Aorta (tissue), 5 donors: ENCODE data around the gene NEGR1. TPM values are rescaled to one million over a fixed set of nuclear protein-coding genes. Genes with fewer than 3 reads are reported as not detected.

Source experiments
- ATAC-seq: fragments of 200-7000 bp; cut with Tn5 transposase; one replicate; pipeline ENCODE4 v1.9.1; 2022; ENCODE audit warnings: moderate library complexity; ENCODE audit not compliant: low FRiP score
- DNase-seq, 2 donors: peaks; one replicate each; pipeline ENCODE4 v3.0.0-alpha.2; 2020
- H3K27ac ChIP-seq, 2 donors: one replicate each; pipeline ENCODE4 v1.5.1; 2013; ENCODE audit warnings: low read length in 2 of 2, mild to moderate bottlenecking in 2 of 2, moderate library complexity in 2 of 2, control low read depth in 1 of 2, inconsistent platforms in 1 of 2, low read depth in 1 of 2
- H3K27me3 ChIP-seq, 2 donors: one replicate each; pipeline ENCODE4 v1.6.1; 2013; ENCODE audit warnings: control low read depth in 1 of 2, low read length in 1 of 2, mild to moderate bottlenecking in 1 of 2, moderate library complexity in 1 of 2; ENCODE audit not compliant: insufficient read depth in 2 of 2, control insufficient read depth in 1 of 2
- H3K36me3 ChIP-seq, 2 donors: one replicate each; pipeline ENCODE4 v1.6.1; 2013; ENCODE audit warnings: control low read depth in 1 of 2, low read length in 1 of 2, mild to moderate bottlenecking in 1 of 2; ENCODE audit not compliant: insufficient read depth in 2 of 2, control insufficient read depth in 1 of 2
- H3K4me1 ChIP-seq, 2 donors: one replicate each; pipeline ENCODE4 v1.6.1; 2013; ENCODE audit warnings: low read length in 2 of 2, control low read depth in 1 of 2, mild to moderate bottlenecking in 1 of 2, moderate library complexity in 1 of 2; ENCODE audit not compliant: insufficient read depth in 2 of 2, control insufficient read depth in 1 of 2
- H3K4me3 ChIP-seq, 2 donors: one replicate each; pipeline ENCODE4 v1.5.1; 2013; ENCODE audit warnings: low read length in 2 of 2, control low read depth in 1 of 2, mild to moderate bottlenecking in 1 of 2
- H3K9me3 ChIP-seq: one replicate; pipeline ENCODE4 v1.6.1; 2013; ENCODE audit warnings: mild to moderate bottlenecking, low read length; ENCODE audit not compliant: control insufficient read depth
- WGBS, 2 donors: extraction: QIAGEN DNeasy Blood & Tissue Kit; methylation state at CpG; one replicate each; pipeline ENCODE4 v1.1.7; 2013; 5-methylcytosine and 5-hydroxymethylcytosine counted together
- intact Hi-C, 2 donors: fragments of 100-400 bp; cut with DNase I; formaldehyde crosslinking; loops; one replicate each; pipeline versions ENCODE4 v1.14.2 to v1.15.0; 2022
- polyA plus RNA-seq, 2 donors: library from polyadenylated mRNA; stranded (reverse); fragments of 200-250 nt; gene quantifications; one replicate each; pipeline ENCODE4 v1.2.3, GENCODE V29; 2013
- total RNA-seq, 2 donors: library from RNA; stranded (reverse); fragmentation: NEBNext Ultra II Directional; extraction: Animal tissue kit (Norgen Biotek cat#: 25700); gene quantifications; one replicate each; pipeline ENCODE4 v1.2.1, GENCODE V29; 2021
- donor health status: healthy with polysubstance abuse.
- donor health status: Bipolar disorder and iron deficiency.
- donor health status: DM: no; HTN: no; CAD: no.
- donor health status: DM: no; HTN: no; CAD: no.
- donor health status: DM: yes; HTN: yes; CAD: no.

Gene NEGR1
- total and polyA plus RNA-seq, 4 donors, result 3.5 to 50.3 (median 18.4) TPM

DNA sequence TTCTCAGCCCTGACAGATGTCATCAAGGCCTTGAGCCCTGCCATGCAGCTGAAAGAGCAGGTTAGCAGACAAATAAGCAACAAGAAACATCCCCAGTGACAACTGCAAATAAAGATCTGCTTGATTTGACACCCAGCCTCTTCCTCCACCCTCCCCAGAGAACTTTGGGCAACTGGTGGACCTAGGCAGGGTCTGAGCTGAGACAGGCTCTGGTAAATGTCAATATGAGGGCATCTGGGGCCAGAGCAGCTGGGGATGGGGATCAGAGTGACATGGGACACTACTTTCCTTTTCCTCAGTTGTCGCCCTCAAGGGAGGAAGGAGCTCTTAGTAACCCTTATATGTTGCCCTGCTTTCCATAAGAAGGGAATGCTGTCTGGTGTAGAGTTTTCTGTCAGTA is 544.1 kb downstream of the NEGR1 start:
- intact Hi-C loops, result no loop called here
- Histone ChIP-seq H3K9me3 (no peaks in the 10 kb centered on the region), H3K36me3 (no peaks in the 10 kb centered on the region), H3K27me3 (no peaks in the 10 kb centered on the region), H3K4me1 (peaks cover 0 to 1% of the 10 kb centered on the region in 2 donors), H3K4me3 (no peak overlapping the region), H3K27ac (no peak overlapping the region)
- ATAC-seq, result no peak
- no peak for DNase-seq
- WGBS, 2 donors, result 100% methylated on average over 1 of the region's 1 CpG

DNA sequence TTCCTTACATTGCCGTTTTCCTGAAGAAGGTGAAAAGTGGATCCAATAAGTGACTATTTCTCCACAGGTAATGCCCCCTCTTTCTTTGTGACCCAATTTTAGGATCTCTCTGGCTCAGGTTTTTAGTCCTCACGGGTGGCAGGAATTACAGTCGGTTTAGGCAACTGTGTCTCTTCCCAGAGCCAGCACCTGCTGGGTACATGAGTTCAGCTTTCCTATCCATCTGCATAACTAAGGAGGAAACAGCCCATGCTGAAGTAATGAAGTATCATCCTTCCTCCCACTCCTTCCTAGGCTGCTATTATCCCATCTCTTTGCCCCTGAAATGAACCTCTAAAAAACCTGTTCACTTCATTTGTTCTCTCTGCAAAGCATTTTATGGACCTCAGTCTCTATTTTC is 544.6 kb downstream of the NEGR1 start:
- Histone ChIP-seq H3K4me1 (peaks cover 0 to 1% of the 10 kb centered on the region in 2 donors), H3K27me3 (no peaks in the 10 kb centered on the region), H3K27ac (no peak overlapping the region), H3K36me3 (no peaks in the 10 kb centered on the region), H3K4me3 (no peak overlapping the region), H3K9me3 (no peaks in the 10 kb centered on the region)
- intact Hi-C loops, result no loop called here
- ATAC-seq, result no peak
- no peak for DNase-seq
- 72 to 76% methylated on average over 3 of the region's 3 CpGs for WGBS, 2 donors

GRCh38 chr1:71733121-71733520 is 549.2 kb downstream of the NEGR1 start:
- Histone ChIP-seq H3K27ac (no peak overlapping the region), H3K36me3 (no peaks in the 10 kb centered on the region), H3K4me1 (peaks cover 0 to 1% of the 10 kb centered on the region in 2 donors), H3K4me3 (no peak overlapping the region), H3K9me3 (no peaks in the 10 kb centered on the region), H3K27me3 (no peaks in the 10 kb centered on the region)
- DNase-seq (no peak), ATAC-seq (no peak)
- WGBS, 2 donors, result 20 to 26% methylated on average over 2 of the region's 2 CpGs
- intact Hi-C loops, result no loop called here

DNA sequence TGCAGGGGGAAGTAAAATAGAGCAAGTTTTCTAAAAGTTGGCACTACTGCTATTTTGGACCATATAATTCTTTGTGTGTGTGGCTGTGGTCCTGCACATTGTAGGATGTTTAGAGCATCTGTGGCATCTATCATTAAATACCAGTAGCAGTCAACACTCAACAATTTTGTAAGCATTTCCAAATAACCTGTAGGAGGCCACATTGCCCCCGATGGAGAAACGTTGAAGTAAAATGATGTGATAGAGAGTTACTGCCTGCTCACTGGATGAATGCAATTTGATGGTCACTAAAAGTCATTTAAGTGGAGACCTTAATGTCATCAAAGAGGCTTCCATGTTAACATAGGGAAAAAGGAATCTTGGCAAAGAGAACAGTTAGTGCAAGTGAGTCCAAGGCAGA is 560.8 kb downstream of the NEGR1 start:
- 66 to 71% methylated on average over 2 of the region's 2 CpGs for WGBS, 2 donors
- no peaks in the 10 kb centered on the region for H3K4me1 ChIP-seq
- intact Hi-C loops, result no loop called here
- no peak overlapping the region for H3K27ac ChIP-seq
- ATAC-seq, result no peak
- no peaks in the 10 kb centered on the region for H3K9me3 ChIP-seq
- H3K36me3 ChIP-seq, result no peaks in the 10 kb centered on the region
- no peak for DNase-seq
- H3K27me3 ChIP-seq, result no peaks in the 10 kb centered on the region
- H3K4me3 ChIP-seq, result no peak overlapping the region

DNA sequence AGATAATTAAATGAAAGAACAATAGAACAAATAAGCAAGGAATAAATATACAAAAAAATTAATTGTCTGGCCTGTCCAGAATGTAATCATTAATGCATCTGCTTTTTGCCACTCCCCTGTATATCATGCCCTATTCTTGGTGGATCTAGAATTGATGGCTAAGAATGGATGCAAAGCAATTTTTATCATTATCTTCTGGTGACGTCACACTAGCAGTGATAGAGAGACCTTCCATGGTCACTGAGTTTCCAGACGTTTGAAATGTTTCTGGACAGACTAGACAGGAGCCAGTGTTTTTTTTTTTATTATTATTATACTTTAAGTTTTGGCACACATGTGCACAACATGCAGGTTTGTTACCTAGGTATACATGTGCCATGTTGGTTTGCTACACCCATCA is 563.0 kb downstream of the NEGR1 start:
- Histone ChIP-seq H3K4me3 (no peak overlapping the region), H3K4me1 (no peaks in the 10 kb centered on the region), H3K36me3 (no peaks in the 10 kb centered on the region), H3K27me3 (no peaks in the 10 kb centered on the region), H3K9me3 (peaks cover 2% of the 10 kb centered on the region), H3K27ac (no peak overlapping the region)
- 26 to 49% methylated on average over 2 of the region's 2 CpGs for WGBS, 2 donors
- intact Hi-C loops, result no loop called here
- DNase-seq (no peak), ATAC-seq (no peak)

GRCh38 chr1:71717186-71717585 is 565.2 kb downstream of the NEGR1 start:
- Histone ChIP-seq H3K27ac (no peak overlapping the region), H3K9me3 (peaks cover 2% of the 10 kb centered on the region), H3K4me3 (no peak overlapping the region), H3K4me1 (no peaks in the 10 kb centered on the region), H3K27me3 (no peaks in the 10 kb centered on the region), H3K36me3 (no peaks in the 10 kb centered on the region)
- ATAC-seq, result no peak
- no peak for DNase-seq
- intact Hi-C loops, result no loop called here

- DNase-seq (no peak), ATAC-seq (no peak)
- no peaks in the 10 kb centered on the region for H3K36me3 ChIP-seq
- no peak overlapping the region for H3K4me3 ChIP-seq
- H3K27me3 ChIP-seq, result no peaks in the 10 kb centered on the region
- H3K27ac ChIP-seq, result no peak overlapping the region
- peaks cover 2% of the 10 kb centered on the region for H3K9me3 ChIP-seq
- H3K4me1 ChIP-seq, result no peaks in the 10 kb centered on the region
- intact Hi-C loops, result no loop called here
Observed at GRCh38 chr1:71711456-71711855, 570.9 kb downstream of the NEGR1 start.

DNA sequence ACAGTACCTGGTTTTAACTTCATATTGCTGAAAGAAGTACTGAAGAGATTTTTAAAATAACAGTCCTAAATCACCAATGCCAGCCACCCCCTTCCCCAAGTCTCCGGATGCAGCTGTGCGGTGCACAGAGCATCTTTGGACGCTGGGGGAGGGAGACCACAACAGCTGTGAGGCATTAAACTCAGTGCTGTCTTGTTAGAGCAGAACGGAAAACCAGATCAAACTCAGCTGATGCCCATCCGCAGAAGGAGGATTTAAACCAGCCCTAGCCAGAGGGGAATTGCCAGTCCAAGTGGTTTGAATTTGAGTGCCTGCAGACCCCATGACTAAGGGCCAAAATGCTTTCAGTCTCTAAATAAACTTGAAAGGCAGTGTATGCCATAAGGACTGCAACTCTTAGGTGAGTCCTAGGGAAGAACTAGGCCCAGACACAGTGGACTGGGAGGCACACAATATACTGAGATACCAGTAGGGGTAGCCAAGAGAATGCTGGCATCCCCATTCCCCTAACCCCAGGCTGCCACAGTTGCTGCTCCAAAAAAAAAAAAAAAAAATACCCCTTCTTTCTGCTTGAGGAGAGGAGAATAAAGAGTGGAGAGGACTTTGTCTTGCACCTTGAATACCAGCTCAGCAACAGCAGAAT is 576.2 kb downstream of the NEGR1 start:
- intact Hi-C loops, result no loop called here
- ATAC-seq, result no peak
- no peaks in the 10 kb centered on the region for H3K36me3 ChIP-seq
- no peak overlapping the region for H3K4me3 ChIP-seq
- H3K4me1 ChIP-seq, result no peaks in the 10 kb centered on the region
- 74 to 76% methylated on average over 5 of the region's 5 CpGs for WGBS, 2 donors
- no peaks in the 10 kb centered on the region for H3K27me3 ChIP-seq
- no peaks in the 10 kb centered on the region for H3K9me3 ChIP-seq
- H3K27ac ChIP-seq, result no peak overlapping the region
- DNase-seq, result no peak

DNA sequence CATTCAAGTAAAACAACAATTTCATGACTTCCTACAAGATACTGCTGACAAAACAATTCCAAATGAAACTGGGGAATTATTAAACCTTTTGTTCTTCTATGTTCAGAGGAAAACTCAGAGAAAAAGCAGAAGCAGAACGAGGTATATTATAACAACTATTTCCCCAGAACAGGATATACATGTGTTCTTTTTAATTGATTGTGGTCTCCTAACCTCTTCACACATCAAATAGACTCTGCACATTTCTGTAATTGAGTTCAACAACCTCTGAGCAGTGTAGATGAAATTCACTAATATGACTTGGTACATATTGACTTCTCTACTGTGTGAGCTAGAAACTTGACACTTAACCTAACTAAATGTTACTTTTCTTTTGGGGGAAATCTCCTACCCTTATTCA is 584.2 kb downstream of the NEGR1 start:
- Histone ChIP-seq H3K9me3 (no peaks in the 10 kb centered on the region), H3K4me1 (no peaks in the 10 kb centered on the region), H3K36me3 (no peaks in the 10 kb centered on the region), H3K27ac (no peak overlapping the region), H3K4me3 (no peak overlapping the region), H3K27me3 (no peaks in the 10 kb centered on the region)
- WGBS, 2 donors, result 54 to 59% methylated on average over 1 of the region's 1 CpG
- no peak for ATAC-seq
- intact Hi-C loops, result no loop called here
- DNase-seq, result no peak
